ENCODE measurements around the gene VAMP5. TPM values are rescaled to one million over a fixed set of nuclear protein-coding genes. Genes with fewer than 3 reads are reported as not detected.
A peak's percentile ranks its signal among the peaks of the same experiment; 100 is the strongest.
"Not testable (repeated sequence)": the region's sequence is repeated elsewhere in the genome, so short reads cannot be mapped to it uniquely, and the experiment has no call there.

Gene VAMP5
- total and polyA plus RNA-seq, 9 of the 15 experiments (the other 6 are each of a cell fraction or from before 2014, with no cell fraction given) = 0.54 to 1.9 (median 1.5) TPM; not detected in 2

- TF ChIP-seq ZNF277 (CRISPR knock-in tag; IDR thresholded peaks at IDR 0.05; ENCODE audit: borderline replicate concordance) (no peak), CBFB (CRISPR knock-in tag; IDR thresholded peaks at IDR 0.05) (no peak), NBN (IDR thresholded peaks at IDR 0.05; ENCODE audit: low read depth) (0 out of 2 replicates have a peak, but pooled peaks have one; percentile 0)
Measured at GRCh38 chr2:85615413-85615728, 31.1 kb downstream of the VAMP5 start (continued).

GRCh38 chr2:85617723-85618122 lies 33.5 kb downstream of the VAMP5 start:
- intact Hi-C loops (cut with micrococcal nuclease) = loop anchor here (5.0 kb wide), 1 partner anchor 290 kb away; the partner anchor contains the start of gene TGOLN2
- peak overlapping the region; percentile 39 to 88; a peak in 3 of 4 replicates for H3K9ac ChIP-seq (ENCODE audit: insufficient read depth in 1 of 2, low read depth in 2 of 2, low read length in 2 of 2)
- H3K27me3 ChIP-seq (ENCODE audit: control insufficient read depth in 2 of 2, insufficient read depth in 2 of 2, low read length in 2 of 2); ATAC-seq; H2AFZ ChIP-seq (ENCODE audit: low read depth, low read length); FAIRE-seq; DNase-seq (ENCODE audit: extremely low read depth in 1 of 4, low spot score in 3 of 4); CTCF ChIA-PET (ENCODE audit: low intra/inter-chr PET ratio); H3K9me3 ChIP-seq (replicated peaks; ENCODE audit: control insufficient read depth, insufficient read depth, low read depth, low read length); in situ Hi-C loops (cut with MboI); H3K9me1 ChIP-seq (ENCODE audit: control insufficient read depth, insufficient read depth, low read length); BruUV-seq (replicated peaks); H4K20me1 ChIP-seq (replicated peaks; ENCODE audit: control insufficient read depth, insufficient read depth, low read length): not testable (repeated sequence)
- H3K4me1 ChIP-seq (replicated peaks in 1 of 2; ENCODE audit: control insufficient read depth in 2 of 2, insufficient read depth in 2 of 2, low read length in 2 of 2) = peaks cover 11% of the 10 kb centered on the region in 2 experiments; a peak in 4 of 5 replicates
- 83% methylated on average over 4 of the region's 5 CpGs for WGBS (ENCODE audit: insufficient coverage, low coverage, missing lambda C conversion rate)
- H3K4me3 ChIP-seq = peak overlapping the region; percentile 65; the same call in 1 of the 2 replicates
- H3K27ac ChIP-seq (ENCODE audit: extremely low read depth, low read depth, low read length) = peak overlapping the region; percentile 88; the same call in 1 of the 3 replicates
- H3K4me2 ChIP-seq (ENCODE audit: insufficient read depth, low read length) = peak overlapping the region; percentile 73
- H3K79me2 ChIP-seq (ENCODE audit: control insufficient read depth, insufficient read depth, low read length) = peaks cover 54% of the 10 kb centered on the region
- peak; percentile 18 for TF ChIP-seq MEIS2 (IDR thresholded peaks at IDR 0.05; ENCODE audit: partially characterized antibody)
- POLR2A ChIA-PET = interaction anchor here (0.7 to 1.7 kb wide), 5 partner anchors 11 to 601 kb away, joined by 3 to 7 read pairs (median 3); partner anchors contain the start of gene RNF181
- H3K36me3 ChIP-seq (ENCODE audit: control insufficient read depth, insufficient read depth, low read length) = peaks cover 53% of the 10 kb centered on the region

Measured in K562 (cell line).